ENCODE measurements around the gene TRAM2.

GRCh38 chr6:52595000-52595795 is 18.3 kb upstream of the TRAM2 start:
- TF ChIP-seq CTCF (conservative IDR thresholded peaks at IDR 0.05; ENCODE audit: low read length) (no peak), EZH2phosphoT487 (IDR thresholded peaks at IDR 0.05; ENCODE audit: borderline replicate concordance) (no peak)
